Stomach (tissue), 4 donors: ENCODE measurements around the gene NSD1.

Experiments used
- CTCF ChIP-seq, 7 experiments: fragments of 450-650 bp in 4 of 7; fragments of 200-600 bp in 3 of 7; sonication (generic) in 3 of 7; IDR thresholded peaks; one replicate each; pipeline ENCODE4 v1.5.1; 2016 to 2019; ENCODE audit warnings: antibody characterized with exemption in 7 of 7, control low read depth in 2 of 7, mild to moderate bottlenecking in 1 of 7
- POLR2AphosphoS5 ChIP-seq, 3 donors: sonication (generic); formaldehyde crosslinking; IDR thresholded peaks; one replicate each; pipeline ENCODE4 v1.6.1; 2016; ENCODE audit warnings: antibody characterized with exemption in 3 of 3

DNA sequence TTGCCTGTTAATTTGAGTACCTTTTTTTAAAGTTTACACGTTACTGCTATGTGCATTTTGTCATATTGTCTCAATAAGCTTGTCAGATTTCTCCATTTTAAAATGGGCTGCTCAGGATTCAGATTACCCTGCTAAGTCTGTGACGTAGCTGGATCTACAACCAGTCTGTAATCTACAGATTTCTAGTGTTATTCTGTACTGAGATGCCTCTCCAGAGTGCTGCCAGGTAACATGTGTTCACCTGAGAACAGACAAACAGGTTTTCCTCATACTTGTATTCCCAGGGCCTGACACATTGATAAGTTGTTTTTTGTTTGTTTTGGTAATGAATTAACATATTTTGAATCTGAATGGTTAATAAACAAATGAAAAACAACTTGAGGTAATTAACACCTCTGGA lies 154.6 kb downstream of the NSD1 start:
- TF ChIP-seq CTCF (IDR thresholded peaks at IDR 0.05) = no peak
- TF ChIP-seq POLR2AphosphoS5 (IDR thresholded peaks at IDR 0.05) = no peak
